HG02571 (cell line): Measurements from ENCODE around the gene ESYT2.
"Not testable (repeated sequence)": the region's sequence is repeated elsewhere in the genome, so short reads cannot be mapped to it uniquely, and the experiment has no call there.

ENCODE experiments used
- ATAC-seq: cut with Tn5 transposase; IDR thresholded peaks from one replicate; pipeline ENCODE4 v1.9.1; 2021; ENCODE audit warnings: mild to moderate bottlenecking, moderate library complexity; ENCODE audit not compliant: unreplicated experiment

Gene ESYT2

GRCh38 chr7:158858592-158859503 lies 29.5 kb upstream of the ESYT2 start:
- no peak for ATAC-seq

DNA sequence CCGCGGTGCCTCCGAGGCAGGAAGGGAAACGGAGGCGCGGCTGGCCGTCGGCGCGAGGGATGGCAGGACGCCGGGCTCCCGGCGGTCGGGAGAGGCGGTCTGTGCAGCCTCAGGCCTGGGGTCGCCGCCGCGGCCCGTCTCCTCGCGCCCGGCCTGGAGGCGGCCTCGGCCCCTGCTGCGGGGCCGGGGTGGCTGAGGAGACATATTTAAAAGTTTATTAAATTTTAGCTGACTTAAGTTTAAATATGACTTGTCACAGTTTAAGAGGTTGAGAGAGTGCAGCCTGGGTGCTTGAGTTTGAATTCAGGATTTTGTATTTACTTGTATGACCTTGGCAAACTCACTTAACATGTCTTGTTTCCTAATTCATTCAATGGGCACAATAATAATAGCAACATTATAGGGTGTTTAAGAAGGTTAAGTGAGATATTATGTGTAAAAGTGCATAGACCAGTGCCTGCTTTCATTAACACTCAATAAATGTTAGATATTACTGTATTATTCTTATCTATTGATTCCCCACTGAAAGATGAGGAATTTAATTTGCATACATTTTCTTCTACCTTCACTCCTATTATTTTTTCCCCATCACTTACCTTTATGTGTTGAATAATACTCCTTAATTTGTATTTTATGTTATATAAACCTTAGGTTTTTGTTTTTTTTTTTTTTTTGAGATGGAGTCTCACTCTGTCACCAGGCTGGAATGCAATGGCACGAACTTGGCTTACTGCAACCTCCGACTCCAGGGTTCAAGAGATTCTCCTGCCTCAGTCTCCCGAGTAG lies 27.8 kb upstream of the ESYT2 start:
- peak; percentile 29 for ATAC-seq

- ATAC-seq: no peak
Observed at GRCh38 chr7:158854681-158855081, 25.4 kb upstream of the ESYT2 start.

DNA sequence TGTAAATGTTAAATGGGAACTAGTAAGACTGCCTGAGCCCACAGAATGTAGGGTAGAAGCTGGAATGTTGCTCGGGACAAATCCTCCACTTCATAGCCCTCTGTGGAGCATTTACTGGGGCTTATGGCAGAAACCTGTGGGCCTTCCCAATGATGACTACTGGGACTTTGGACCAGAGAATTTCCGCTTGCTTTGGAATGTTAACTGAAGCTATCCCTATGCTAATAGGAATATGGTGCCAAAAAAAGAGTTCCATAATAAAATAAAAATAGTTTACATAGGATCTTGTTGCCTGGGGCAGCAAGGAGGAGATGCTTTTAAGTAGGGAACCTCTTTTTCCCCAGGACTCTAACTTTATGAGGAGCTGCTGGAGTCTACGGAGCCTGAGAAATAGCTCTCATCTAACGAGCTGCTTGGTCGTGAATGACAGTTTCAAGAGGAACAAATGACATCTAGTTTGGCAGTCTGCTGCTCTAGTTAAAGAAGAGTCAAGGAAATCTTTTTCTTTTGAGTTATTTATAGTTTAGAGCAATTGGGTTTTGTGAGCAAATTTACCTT lies 21.3 kb upstream of the ESYT2 start:
- no peak for ATAC-seq

DNA sequence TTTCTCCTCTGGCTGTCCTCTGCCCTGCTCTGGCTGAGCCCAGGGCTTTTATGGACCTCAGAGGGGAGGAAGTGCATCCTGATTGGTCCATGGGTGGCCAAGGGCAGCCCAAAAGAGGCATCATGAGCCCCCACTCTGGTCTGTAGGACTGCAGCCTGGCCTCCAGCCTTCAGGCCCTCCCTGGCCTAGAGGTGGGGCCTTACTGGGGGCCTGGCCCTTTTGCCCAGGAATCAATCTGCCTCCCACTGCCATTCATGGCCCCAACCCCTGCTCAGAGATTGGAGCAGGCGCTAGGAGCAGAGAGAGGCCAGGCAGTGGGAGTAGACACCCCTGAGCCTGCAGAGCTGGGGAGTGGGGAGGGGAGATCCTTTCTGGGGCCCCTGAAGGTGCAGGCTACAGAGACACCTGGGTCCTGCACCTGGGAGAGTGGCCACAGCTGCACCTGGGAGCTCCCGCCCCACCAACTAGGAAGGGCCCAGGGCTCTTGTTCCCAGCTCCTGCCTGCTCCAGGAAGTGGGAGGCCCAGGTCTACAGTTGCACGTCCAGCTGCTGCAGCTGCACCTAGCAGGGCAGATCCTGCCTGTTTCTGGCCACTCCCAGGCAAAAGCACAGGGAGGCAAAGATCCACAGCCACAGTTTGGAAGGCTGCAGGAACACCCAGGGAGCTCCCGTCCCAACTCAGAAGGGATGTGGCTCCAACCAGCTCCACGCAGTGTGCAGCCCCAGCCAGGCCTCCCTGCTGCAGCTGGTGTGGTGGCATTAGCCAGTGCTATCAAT lies 20.6 kb upstream of the ESYT2 start:
- no peak for ATAC-seq

DNA sequence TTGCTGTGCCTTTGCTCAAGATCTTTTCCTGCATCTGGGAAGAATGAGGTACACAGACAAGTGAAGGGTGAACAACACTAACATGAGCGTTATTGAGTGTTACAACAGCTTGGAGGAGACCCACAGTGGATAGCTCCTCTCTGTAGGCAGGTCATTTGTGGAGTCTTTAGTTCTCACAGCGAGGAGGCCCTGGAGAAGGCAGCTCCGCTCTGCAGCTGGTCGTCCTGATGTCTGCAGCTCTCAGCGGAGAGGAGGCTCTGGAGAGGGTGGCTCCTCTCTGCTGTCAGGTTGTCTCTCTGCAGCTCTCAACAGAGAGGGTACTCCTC lies 20.1 kb upstream of the ESYT2 start:
- no peak for ATAC-seq

- ATAC-seq: no peak
Observed at GRCh38 chr7:158847451-158847866, 18.1 kb upstream of the ESYT2 start.

DNA sequence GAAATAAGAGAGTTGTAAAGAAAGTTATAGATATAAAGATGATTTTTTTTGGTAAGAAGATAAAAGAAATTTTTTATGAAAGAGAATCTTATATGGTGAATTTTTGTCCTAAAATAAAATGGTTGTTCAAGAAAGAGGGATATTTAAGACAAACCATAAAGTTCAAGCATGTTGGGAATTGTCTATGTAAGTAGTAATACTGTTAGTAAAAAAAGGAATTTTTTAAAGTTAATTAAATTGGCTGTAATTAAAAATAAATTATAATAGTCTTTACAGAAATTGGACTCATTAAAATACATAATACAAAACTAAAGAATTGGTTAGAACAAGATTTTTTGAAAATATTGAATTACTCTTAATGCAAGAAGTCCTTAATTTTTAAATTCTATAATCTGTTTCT lies 17.0 kb upstream of the ESYT2 start:
- ATAC-seq: no peak

GRCh38 chr7:158843771-158844170 lies 14.5 kb upstream of the ESYT2 start:
- ATAC-seq: no peak

DNA sequence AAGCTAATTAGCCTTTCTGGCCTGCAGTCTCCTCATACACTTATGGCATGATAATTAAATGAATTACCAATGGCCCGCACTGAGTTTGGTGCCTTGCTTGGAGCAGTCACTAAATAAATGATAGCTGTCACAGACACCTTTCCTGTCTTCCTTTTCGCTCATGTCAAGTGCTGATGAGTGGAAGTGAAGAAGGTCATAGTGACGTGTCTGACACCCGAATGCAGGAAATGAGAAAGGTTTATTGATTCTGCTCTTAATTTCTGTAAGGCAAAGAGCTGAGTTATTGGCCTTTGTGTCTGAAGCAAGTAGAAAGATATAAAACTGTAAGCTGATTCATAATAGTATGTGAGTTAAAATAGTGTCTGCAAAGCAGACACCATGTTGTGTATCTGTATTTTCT lies 13.2 kb upstream of the ESYT2 start:
- ATAC-seq: no peak

DNA sequence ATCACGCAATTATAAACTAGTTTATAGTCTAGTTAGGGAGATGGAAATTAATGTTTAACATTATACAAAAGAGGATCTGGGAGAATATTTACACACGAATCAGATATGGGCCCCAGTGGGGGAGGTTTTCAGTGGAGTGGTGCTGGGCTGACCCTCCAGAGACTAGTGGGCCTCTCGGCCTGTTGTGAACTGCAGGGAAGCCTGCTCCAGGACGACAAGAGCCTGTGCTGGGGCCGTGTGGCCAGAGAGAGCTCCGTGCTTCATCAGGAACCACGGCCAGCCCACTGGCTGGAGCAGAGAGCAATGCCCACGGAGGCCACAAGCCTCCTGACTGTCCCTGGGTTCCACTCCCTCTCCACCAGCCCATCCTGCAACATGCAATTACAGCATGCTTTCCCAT lies 11.3 kb upstream of the ESYT2 start:
- no peak for ATAC-seq

GRCh38 chr7:158839177-158839576 lies 9.9 kb upstream of the ESYT2 start:
- ATAC-seq: not testable (repeated sequence)

DNA sequence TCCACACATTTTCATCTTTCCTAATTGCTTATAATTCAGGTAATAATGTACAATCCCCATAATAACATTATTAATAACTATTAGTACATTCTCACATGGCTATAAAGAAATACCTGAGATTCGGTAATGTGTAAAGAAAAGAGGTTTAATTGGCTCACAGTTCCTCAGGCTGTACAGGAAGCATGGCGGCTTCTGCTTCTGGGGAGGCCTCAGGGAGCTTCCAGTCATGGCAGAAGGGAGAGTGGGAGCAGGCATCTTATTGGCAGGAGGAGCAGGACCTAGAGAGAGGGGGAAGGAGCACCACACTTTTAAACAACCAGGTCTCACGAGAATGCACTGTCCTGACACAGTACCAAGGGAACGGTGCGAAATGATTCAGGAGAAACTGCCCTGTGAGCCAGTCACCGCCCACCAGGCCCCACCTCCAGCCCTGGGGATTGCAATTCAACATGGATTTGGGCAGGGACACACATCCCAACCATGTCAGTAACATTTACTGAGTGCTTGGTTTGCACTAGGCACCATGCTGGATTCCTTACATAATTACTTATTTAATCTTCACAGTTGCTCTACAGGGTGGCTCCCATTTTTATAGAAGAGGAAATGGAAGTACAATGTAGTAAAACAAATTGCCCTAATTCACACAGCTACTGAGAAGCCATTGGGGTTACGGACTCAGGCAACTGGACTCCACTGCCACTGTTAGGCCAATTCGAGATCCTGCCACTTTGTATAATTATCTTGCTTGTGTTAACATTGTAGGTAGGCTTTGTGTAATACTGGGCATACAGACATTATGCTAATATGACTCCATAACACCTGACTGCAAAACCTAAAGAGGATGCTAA lies 8.7 kb upstream of the ESYT2 start:
- ATAC-seq: no peak

- no peak for ATAC-seq
Observed at GRCh38 chr7:158836692-158837091, 7.4 kb upstream of the ESYT2 start.

DNA sequence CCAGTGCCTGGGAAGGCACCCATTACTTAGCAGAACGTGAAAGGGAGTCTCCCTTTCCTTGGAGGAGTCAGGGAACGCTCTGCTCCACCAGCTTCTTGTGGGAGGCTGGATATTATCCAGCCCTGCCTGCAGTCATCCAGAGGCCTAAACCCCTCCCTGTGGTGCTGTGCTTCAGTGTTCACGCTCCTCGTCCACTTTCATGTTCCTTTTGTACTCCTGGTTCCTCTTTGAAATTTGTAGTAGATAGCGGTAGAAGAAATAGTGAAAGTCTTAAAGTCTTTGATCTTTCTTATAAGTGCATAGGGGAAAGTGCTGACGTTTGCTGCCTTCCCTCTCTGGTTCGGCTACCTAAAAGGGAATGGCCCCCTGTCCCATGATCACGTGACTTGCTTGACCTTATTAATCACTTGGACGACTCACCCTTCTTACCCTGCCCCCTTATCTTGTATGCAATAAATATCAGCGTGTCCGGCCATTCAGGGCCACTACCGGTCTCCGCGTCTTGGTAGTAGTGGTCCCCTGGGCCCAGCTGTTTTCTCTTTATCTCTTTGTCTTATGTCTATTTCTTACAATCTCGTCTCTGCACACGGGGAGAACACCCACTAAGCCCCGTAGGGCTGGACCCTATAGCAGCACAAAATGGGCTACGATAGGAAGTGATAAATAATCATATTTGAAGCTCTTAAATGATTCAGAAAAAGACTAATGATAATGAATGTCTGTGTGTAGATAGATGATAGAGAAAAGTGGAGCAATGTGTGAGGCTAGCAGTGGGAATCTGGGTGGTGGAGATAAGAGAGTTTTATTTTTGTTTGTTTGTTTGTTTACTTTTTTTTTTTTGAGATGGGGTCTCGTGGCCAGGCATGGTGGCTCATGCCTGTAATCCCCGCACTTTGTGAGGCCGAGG lies 5.8 kb upstream of the ESYT2 start:
- no peak for ATAC-seq

- ATAC-seq: no peak
Observed at GRCh38 chr7:158832994-158833393, 3.7 kb upstream of the ESYT2 start.

DNA sequence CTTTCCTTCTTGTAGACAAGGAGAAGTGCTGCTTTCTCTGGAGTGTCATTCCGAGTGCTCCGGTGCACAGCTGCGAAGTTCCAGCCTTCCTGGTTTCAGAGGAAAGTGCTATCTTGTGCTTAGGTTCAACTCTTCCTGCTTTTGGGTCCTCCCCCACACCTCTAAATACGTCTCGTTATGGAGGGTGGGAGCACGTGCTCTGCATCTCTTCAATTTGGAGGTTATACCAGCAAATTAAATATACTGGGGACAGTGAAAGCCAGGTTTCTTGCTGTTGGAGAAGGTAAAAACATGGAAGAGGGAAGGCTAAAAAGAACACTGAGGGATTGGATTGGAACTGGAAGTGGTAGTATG lies 2.4 kb upstream of the ESYT2 start:
- ATAC-seq: no peak

DNA sequence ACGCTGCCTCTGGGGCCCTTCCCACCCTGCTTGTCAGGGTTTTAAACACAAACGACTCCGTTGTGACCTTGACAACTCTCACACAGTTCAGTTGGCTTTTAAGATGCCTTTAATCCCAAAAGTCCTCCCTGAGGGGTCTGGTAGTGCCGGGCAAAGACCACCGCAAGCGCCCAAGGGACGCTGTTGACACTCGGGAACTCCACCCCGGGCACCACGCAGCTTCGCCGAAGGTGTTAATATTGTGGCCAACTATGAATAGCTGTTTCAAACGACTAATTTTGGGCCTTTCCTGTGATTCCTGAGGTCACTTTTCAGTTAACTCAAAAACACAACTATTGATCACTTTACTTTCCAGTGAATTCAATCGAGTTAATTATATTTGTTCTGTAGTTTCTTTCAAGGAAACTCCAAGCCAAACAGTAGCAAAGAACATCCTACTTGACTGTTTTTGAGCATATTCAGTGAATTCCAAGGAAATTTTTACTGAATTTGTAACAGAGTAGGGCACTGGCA lies 958 bp upstream of the ESYT2 start:
- ATAC-seq: no peak

DNA sequence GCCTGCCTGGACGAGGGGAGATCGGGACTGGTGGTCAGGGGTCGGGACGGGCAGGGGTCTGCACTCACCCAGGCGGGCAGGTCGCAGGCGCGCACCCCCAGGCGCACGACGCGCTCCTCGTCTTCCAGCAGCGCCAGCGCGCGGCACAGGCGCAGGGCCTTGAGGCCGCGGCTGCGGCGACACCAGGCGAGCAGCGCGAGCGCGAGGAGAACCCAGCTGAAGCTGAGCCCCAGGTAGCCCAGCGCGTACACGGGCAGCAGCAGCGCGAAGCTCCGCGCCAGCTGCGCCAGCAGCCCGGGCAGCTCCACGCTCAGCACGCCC lies 328 bp downstream of the ESYT2 start:
- peak; percentile 44 for ATAC-seq
